ENCODE data around the gene ZBED1. TPM values are rescaled to one million over a fixed set of nuclear protein-coding genes. Genes with fewer than 3 reads are reported as not detected.
"Not testable (repeated sequence)": the region's sequence is repeated elsewhere in the genome, so short reads cannot be mapped to it uniquely, and the experiment has no call there.

Gene ZBED1
- total and polyA plus RNA-seq, 2 donors from 2014 or later, result 20.6 to 40.7 TPM

- FAIRE-seq (no peak), DNase-seq (no peak)
- Histone ChIP-seq H3K9me3 (ENCODE audit: control insufficient read depth in 2 of 3, insufficient read depth in 1 of 3, low read length in 3 of 3) (no peaks in the 10 kb centered on the region), H3K4me3 (ENCODE audit: low read length in 3 of 3) (no peak overlapping the region), H3K27ac (ENCODE audit: low read depth in 2 of 2, low read length in 2 of 2) (no peak overlapping the region), H3K36me3 (ENCODE audit: control insufficient read depth in 2 of 3, insufficient read depth in 3 of 3, low read length in 3 of 3) (peaks cover 0 to 2% (median 0%) of the 10 kb centered on the region in 3 donors), H3K9ac (ENCODE audit: low read length in 3 of 3) (no peak overlapping the region), H3K4me1 (ENCODE audit: control insufficient read depth in 2 of 3, insufficient read depth in 2 of 3, low read depth in 1 of 3, low read length in 3 of 3) (peaks cover 0 to 2% (median 0%) of the 10 kb centered on the region in 3 donors), H3K27me3 (ENCODE audit: control insufficient read depth, insufficient read depth, low read length) (no peaks in the 10 kb centered on the region)
- intact Hi-C loops (cut with DNase I), result no loop called here
- TF ChIP-seq CTCF (IDR thresholded peaks at IDR 0.05; ENCODE audit: borderline replicate concordance, extremely low read depth, insufficient read depth), result no peak
Observed at GRCh38 chrX:2464677-2465166, 36.1 kb downstream of the ZBED1 start.

- Histone ChIP-seq H3K4me3 (ENCODE audit: low read length in 3 of 3) (no peak overlapping the region), H3K4me1 (ENCODE audit: control insufficient read depth in 2 of 3, insufficient read depth in 2 of 3, low read depth in 1 of 3, low read length in 3 of 3) (peaks cover 0 to 2% (median 0%) of the 10 kb centered on the region in 3 donors), H3K36me3 (ENCODE audit: control insufficient read depth in 2 of 3, insufficient read depth in 3 of 3, low read length in 3 of 3) (peaks cover 0 to 2% (median 0%) of the 10 kb centered on the region in 3 donors), H3K27me3 (ENCODE audit: control insufficient read depth, insufficient read depth, low read length) (no peaks in the 10 kb centered on the region), H3K9me3 (ENCODE audit: control insufficient read depth in 2 of 3, insufficient read depth in 1 of 3, low read length in 3 of 3) (no peaks in the 10 kb centered on the region), H3K9ac (ENCODE audit: low read length in 3 of 3) (no peak overlapping the region), H3K27ac (ENCODE audit: low read depth in 2 of 2, low read length in 2 of 2) (no peak overlapping the region)
- DNase-seq (no peak), FAIRE-seq (no peak)
- intact Hi-C loops (cut with DNase I), result no loop called here
- no peak for TF ChIP-seq CTCF (IDR thresholded peaks at IDR 0.05; ENCODE audit: borderline replicate concordance, extremely low read depth, insufficient read depth)
Observed at GRCh38 chrX:2463973-2464676, 36.7 kb downstream of the ZBED1 start.

GRCh38 chrX:2463481-2463880 lies 37.3 kb downstream of the ZBED1 start:
- H3K9ac ChIP-seq (ENCODE audit: low read length in 3 of 3); FAIRE-seq; H3K27me3 ChIP-seq (ENCODE audit: control insufficient read depth, insufficient read depth, low read length); H3K9me3 ChIP-seq (ENCODE audit: control insufficient read depth in 2 of 3, insufficient read depth in 1 of 3, low read length in 3 of 3); H3K4me1 ChIP-seq (ENCODE audit: control insufficient read depth in 2 of 3, insufficient read depth in 2 of 3, low read depth in 1 of 3, low read length in 3 of 3); DNase-seq; H3K4me3 ChIP-seq (ENCODE audit: low read length in 3 of 3); H3K27ac ChIP-seq (ENCODE audit: low read depth in 2 of 2, low read length in 2 of 2); intact Hi-C loops (cut with DNase I); H3K36me3 ChIP-seq (ENCODE audit: control insufficient read depth in 2 of 3, insufficient read depth in 3 of 3, low read length in 3 of 3): not testable (repeated sequence)

- DNase-seq (no peak), FAIRE-seq (no peak)
- Histone ChIP-seq H3K9me3 (ENCODE audit: control insufficient read depth in 2 of 3, insufficient read depth in 1 of 3, low read length in 3 of 3) (no peaks in the 10 kb centered on the region), H3K4me1 (ENCODE audit: control insufficient read depth in 2 of 3, insufficient read depth in 2 of 3, low read depth in 1 of 3, low read length in 3 of 3) (peaks cover 0 to 2% (median 0%) of the 10 kb centered on the region in 3 donors), H3K36me3 (ENCODE audit: control insufficient read depth in 2 of 3, insufficient read depth in 3 of 3, low read length in 3 of 3) (peaks cover 0 to 2% (median 0%) of the 10 kb centered on the region in 3 donors), H3K27ac (ENCODE audit: low read depth in 2 of 2, low read length in 2 of 2) (no peak overlapping the region), H3K27me3 (ENCODE audit: control insufficient read depth, insufficient read depth, low read length) (no peaks in the 10 kb centered on the region), H3K4me3 (ENCODE audit: low read length in 3 of 3) (no peak overlapping the region), H3K9ac (ENCODE audit: low read length in 3 of 3) (no peak overlapping the region)
- intact Hi-C loops (cut with DNase I), result no loop called here
- TF ChIP-seq CTCF (IDR thresholded peaks at IDR 0.05; ENCODE audit: borderline replicate concordance, extremely low read depth, insufficient read depth), result no peak
Observed at GRCh38 chrX:2462780-2463179, 38.0 kb downstream of the ZBED1 start.
